Measurements from ENCODE around the gene USB1.

The USB1 gene

DNA sequence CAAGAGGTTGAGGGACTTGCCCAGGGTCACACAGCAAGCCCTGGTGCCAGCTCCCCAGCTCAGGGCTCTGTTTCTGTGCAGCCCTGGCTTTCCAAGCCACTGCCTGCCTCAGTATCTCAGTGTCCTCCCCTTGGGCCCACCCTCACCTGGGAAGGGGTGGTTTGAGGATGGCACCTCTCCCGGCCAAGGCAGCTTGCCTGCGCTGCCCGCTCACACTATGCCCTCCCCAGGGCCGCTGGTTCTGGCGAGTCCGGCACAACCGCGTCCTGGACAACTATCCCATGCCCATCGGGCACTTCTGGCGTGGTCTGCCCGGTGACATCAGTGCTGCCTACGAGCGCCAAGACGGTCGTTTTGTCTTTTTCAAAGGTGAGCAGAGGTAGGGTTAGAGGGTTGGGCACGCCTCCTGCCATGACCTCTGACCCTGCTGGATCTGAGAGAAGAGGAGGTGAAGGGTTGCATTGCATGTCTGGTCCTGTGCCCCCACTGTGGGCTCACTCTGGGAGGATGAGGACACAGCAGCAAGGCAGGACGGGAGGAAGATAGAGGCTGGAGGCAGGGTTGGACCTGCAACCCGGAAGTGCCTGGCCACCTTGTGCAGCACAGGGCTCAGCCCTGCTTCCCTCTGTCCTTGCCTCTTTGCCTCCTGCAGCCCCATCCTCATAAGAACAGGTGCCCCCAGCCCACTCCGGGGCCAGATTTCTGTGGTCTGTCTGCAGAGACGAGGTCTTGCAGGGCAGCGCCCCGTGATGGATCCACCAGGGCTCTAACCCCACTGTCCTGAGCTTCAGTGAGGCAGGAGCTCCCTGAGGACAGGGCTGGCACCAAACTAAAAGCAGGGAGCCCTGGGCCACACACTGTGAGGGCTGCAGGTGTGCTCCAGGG, 41.0 kb downstream of the USB1 start:
- H3K4me3 ChIP-seq (ENCODE audit: low read length) = no peak overlapping the region
- DNase-seq (ENCODE audit: low read depth) = no peak
- TF ChIP-seq, protein P1, sequence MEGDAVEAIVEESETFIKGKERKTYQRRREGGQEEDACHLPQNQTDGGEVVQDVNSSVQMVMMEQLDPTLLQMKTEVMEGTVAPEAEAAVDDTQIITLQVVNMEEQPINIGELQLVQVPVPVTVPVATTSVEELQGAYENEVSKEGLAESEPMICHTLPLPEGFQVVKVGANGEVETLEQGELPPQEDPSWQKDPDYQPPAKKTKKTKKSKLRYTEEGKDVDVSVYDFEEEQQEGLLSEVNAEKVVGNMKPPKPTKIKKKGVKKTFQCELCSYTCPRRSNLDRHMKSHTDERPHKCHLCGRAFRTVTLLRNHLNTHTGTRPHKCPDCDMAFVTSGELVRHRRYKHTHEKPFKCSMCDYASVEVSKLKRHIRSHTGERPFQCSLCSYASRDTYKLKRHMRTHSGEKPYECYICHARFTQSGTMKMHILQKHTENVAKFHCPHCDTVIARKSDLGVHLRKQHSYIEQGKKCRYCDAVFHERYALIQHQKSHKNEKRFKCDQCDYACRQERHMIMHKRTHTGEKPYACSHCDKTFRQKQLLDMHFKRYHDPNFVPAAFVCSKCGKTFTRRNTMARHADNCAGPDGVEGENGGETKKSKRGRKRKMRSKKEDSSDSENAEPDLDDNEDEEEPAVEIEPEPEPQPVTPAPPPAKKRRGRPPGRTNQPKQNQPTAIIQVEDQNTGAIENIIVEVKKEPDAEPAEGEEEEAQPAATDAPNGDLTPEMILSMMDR (IDR thresholded peaks at IDR 0.05; ENCODE audit: insufficient read depth, low read depth, low read length, missing control alignments) = no peak

DNA sequence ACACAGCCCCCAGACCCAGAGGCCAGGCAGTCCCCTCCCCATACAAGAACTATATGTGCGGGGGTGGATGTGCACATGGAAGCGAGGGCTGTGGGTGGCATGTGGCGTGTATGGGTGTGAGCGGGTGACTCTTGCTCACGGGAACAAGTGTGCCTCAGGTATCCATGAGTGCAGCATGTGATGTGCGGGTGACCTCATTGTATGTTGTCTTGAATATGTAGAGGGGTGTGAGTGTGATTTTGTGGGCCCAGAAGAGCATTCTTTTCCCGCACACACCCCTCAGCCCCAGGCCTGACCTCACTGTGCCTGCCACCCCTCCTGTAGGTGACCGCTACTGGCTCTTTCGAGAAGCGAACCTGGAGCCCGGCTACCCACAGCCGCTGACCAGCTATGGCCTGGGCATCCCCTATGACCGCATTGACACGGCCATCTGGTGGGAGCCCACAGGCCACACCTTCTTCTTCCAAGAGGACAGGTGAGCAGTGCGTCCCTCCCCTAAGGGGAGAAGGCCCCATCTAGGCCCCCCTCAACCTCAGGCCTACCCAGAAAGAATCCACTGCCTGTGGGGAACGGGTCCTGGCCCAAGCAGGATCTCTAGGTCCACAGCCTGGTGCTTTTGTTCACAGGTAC, 41.8 kb downstream of the USB1 start:
- TF ChIP-seq, protein P1 (IDR thresholded peaks at IDR 0.05; ENCODE audit: insufficient read depth, low read depth, low read length, missing control alignments) = no peak
- no peak overlapping the region for H3K4me3 ChIP-seq (ENCODE audit: low read length)
- DNase-seq (ENCODE audit: low read depth) = no peak

DNA sequence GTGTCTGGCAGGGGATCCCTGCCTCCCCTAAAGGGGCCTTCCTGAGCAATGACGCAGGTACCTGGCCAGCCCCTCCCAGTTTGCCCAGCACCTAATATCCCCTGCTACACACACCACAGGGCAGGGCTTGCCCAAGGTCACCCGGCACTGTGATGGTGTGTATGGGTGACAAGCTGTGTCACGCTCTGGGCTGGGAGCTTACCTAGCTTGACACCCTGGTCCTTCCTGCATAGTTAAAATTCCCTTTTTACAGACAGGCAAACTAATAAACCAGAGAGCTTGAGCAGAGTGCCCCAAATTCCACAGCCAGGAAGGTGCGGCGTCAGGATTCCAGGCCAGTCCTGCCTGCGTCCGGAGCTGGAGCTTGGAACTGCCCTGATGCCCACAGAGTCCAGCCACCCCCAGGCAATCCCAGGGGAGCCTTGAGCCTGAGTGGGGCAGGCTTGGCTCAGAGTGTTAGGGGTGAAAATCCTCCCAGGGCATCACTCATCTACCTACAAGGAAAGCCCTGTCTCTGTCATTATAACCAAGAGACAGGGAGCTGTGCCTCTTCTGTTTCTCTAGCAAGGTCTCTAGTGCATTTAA, 42.5 kb downstream of the USB1 start:
- H3K4me3 ChIP-seq (ENCODE audit: low read length) = no peak overlapping the region
- TF ChIP-seq, protein P1 (IDR thresholded peaks at IDR 0.05; ENCODE audit: insufficient read depth, low read depth, low read length, missing control alignments) = no peak
- no peak for DNase-seq (ENCODE audit: low read depth)

DNA sequence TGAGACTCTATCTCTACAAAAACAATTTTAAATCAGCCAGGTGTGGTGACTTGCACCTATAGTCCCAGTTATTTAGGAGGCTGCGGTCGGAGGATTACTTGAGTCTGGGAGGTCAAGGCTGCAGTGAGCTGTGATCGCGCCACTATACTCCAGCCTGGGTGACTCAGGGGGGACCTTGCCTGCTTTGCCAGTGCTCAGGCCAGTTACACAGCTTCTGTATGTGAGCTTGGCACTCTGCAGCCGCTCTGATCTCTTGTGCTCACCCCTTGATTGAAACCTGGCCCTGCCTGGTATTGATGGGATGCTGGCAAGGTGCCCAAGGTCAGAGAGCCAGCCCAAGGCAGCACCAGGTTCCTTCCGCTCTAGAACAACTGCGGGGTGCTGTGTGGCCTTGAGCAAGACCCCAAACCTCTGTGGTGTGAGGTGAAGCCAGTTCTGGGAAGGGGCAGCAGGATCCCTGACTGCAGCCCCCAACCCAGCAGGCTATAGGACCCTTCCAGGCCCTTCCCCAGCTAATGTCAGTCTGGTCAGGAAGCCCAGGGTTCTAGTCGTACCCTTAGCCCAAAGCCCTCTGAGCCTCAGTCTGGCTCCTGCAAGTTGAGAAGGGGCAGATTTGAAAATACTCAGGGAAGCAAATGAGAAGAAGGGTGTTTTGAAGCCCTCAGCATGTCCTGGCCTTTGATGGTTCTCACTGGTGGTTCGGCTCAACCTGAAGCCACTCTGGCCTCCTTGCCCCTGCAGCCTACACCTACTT, 43.2 kb downstream of the USB1 start:
- DNase-seq (ENCODE audit: low read depth) = no peak
- TF ChIP-seq, protein P1 (IDR thresholded peaks at IDR 0.05; ENCODE audit: insufficient read depth, low read depth, low read length, missing control alignments) = no peak
- H3K4me3 ChIP-seq (ENCODE audit: low read length) = no peak overlapping the region

DNA sequence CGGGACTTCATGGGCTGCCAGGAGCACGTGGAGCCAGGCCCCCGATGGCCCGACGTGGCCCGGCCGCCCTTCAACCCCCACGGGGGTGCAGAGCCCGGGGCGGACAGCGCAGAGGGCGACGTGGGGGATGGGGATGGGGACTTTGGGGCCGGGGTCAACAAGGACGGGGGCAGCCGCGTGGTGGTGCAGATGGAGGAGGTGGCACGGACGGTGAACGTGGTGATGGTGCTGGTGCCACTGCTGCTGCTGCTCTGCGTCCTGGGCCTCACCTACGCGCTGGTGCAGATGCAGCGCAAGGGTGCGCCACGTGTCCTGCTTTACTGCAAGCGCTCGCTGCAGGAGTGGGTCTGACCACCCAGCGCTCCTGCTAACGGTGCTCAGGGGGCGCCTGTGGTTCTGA, 43.9 kb downstream of the USB1 start:
- H3K4me3 ChIP-seq (ENCODE audit: low read length) = no peak overlapping the region
- no peak for DNase-seq (ENCODE audit: low read depth)
- TF ChIP-seq, protein P1 (IDR thresholded peaks at IDR 0.05; ENCODE audit: insufficient read depth, low read depth, low read length, missing control alignments) = no peak

DNA sequence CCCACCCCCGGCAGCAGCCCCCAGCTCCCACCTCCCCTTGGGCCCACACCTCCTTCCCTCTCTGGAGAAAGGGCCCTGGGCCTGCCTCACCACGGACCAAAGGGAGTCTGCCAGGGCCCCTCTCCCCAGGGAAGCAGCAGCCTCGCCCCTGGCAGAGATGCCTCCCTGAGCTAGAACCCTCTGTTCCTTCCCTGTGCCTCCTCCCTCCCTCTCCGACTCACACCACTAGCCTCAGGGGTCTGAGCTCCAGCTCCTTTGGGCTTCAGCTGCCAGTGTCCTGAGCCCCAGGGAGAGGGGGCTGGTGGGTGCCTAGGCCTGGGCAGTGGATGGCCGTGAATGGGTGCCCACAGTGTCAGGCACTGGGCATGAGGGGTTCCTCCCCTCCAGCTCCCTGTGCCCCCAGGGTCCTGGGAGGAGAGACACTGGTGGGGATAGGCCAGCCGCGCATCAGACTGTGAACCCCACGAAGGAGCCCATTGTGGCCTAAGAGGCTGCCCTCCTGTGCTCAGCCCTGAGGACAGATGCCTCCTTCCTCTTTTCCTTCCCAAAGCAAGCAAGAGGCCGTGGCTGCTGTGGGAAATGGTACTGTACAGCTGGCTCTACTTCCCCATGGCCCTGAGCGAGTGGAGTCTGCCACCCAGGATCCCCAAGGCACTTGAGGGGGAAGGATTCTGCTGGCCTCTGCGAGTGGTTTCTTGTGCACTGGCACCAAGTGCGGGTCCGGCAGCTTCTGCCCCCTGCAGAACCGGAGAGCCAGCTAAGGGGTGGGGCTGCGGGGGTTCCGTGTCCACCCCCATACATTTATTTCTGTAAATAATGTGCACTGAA, 45.1 kb downstream of the USB1 start:
- TF ChIP-seq, protein P1 (IDR thresholded peaks at IDR 0.05; ENCODE audit: insufficient read depth, low read depth, low read length, missing control alignments) = no peak
- DNase-seq (ENCODE audit: low read depth) = no peak
- H3K4me3 ChIP-seq (ENCODE audit: low read length) = no peak overlapping the region

All from epithelial cell of esophagus (primary cell).